Liver (tissue), 9 donors: ENCODE measurements around the gene CLCN4. TPM values are rescaled to one million over a fixed set of nuclear protein-coding genes. Genes with fewer than 3 reads are reported as not detected.

Source experiments
- DNase-seq: peaks from one replicate; pipeline ENCODE4 v3.0.0-alpha.2; 2017; ENCODE audit warnings: low spot score
- H3K27ac ChIP-seq, 2 donors: one replicate each; pipeline ENCODE4 v1.7.0; 2013; ENCODE audit warnings: inconsistent platforms in 2 of 2, low read length in 2 of 2, control low read depth in 1 of 2, low read depth in 1 of 2, mild to moderate bottlenecking in 1 of 2
- H3K27me3 ChIP-seq, 4 donors: one replicate each; pipeline versions ENCODE4 v1.6.1 to v1.7.0; 2013; ENCODE audit warnings: low read length in 3 of 4, inconsistent platforms in 1 of 4, mild to moderate bottlenecking in 1 of 4, moderate library complexity in 1 of 4; ENCODE audit not compliant: control insufficient read depth in 4 of 4, insufficient read depth in 4 of 4
- H3K36me3 ChIP-seq, 4 donors: one replicate each; pipeline versions ENCODE4 v1.6.1 to v1.7.0; 2013; ENCODE audit warnings: low read length in 3 of 4, mild to moderate bottlenecking in 3 of 4, low read depth in 1 of 4, moderate library complexity in 1 of 4; ENCODE audit not compliant: control insufficient read depth in 4 of 4, insufficient read depth in 3 of 4
- H3K4me1 ChIP-seq, 4 donors: one replicate each; pipeline versions ENCODE4 v1.6.1 to v1.7.0; 2013; ENCODE audit warnings: low read length in 3 of 4, mild to moderate bottlenecking in 3 of 4, moderate library complexity in 1 of 4; ENCODE audit not compliant: control insufficient read depth in 4 of 4, insufficient read depth in 4 of 4
- H3K4me3 ChIP-seq, 3 donors: one replicate each; pipeline versions ENCODE4 v1.6.1 to v1.7.0; 2013; ENCODE audit warnings: low read length in 3 of 3, control low read depth in 1 of 3, low read depth in 1 of 3, mild to moderate bottlenecking in 1 of 3
- H3K9ac ChIP-seq, 2 donors: one replicate each; pipeline ENCODE4 v1.7.0; 2013; ENCODE audit warnings: low read length in 2 of 2, mild to moderate bottlenecking in 2 of 2, moderate library complexity in 2 of 2, control low read depth in 1 of 2, low read depth in 1 of 2
- H3K9me3 ChIP-seq, 4 donors: one replicate each; pipeline versions ENCODE4 v1.6.1 to v1.7.0; 2013; ENCODE audit warnings: low read length in 3 of 4; ENCODE audit not compliant: control insufficient read depth in 4 of 4
- EGR1 ChIP-seq, 2 donors: IDR thresholded peaks; 2 replicates each; pipeline ENCODE4 v1.6.1; 2016 to 2018; ENCODE audit warnings: antibody characterized with exemption in 2 of 2, low read depth in 2 of 2
- FOXA2 ChIP-seq: IDR thresholded peaks from 2 replicates; pipeline ENCODE4 v1.6.1; 2016; ENCODE audit warnings: antibody characterized with exemption
- GABPA ChIP-seq, 2 donors: IDR thresholded peaks in 1 of 2; conservative IDR thresholded peaks in 1 of 2; 2 replicates each; pipeline ENCODE4 v1.6.1; 2016; ENCODE audit warnings: antibody characterized with exemption in 2 of 2, mild to moderate bottlenecking in 1 of 2, moderate library complexity in 1 of 2
- HNF4A ChIP-seq, 2 donors: conservative IDR thresholded peaks; 2 replicates each; pipeline ENCODE4 v1.6.1; 2016; ENCODE audit warnings: antibody characterized with exemption in 2 of 2, mild to moderate bottlenecking in 2 of 2
- HNF4G ChIP-seq: IDR thresholded peaks from 2 replicates; pipeline ENCODE4 v1.6.1; 2016; ENCODE audit warnings: antibody characterized with exemption
- JUND ChIP-seq, 2 donors: IDR thresholded peaks; 2 replicates each; pipeline ENCODE4 v1.6.1; 2016; ENCODE audit warnings: antibody characterized with exemption in 2 of 2
- MAX ChIP-seq: IDR thresholded peaks from 2 replicates; pipeline ENCODE4 v1.6.1; 2016; ENCODE audit warnings: antibody characterized with exemption
- REST ChIP-seq: IDR thresholded peaks from 2 replicates; pipeline ENCODE4 v1.6.1; 2016; ENCODE audit warnings: antibody characterized with exemption, mild to moderate bottlenecking
- TAF1 ChIP-seq: conservative IDR thresholded peaks from 2 replicates; pipeline ENCODE4 v1.6.1; 2016; ENCODE audit warnings: antibody characterized with exemption, mild to moderate bottlenecking
- YY1 ChIP-seq: IDR thresholded peaks from 2 replicates; pipeline ENCODE4 v1.6.1; 2016; ENCODE audit warnings: antibody characterized with exemption, mild to moderate bottlenecking
- ZBTB33 ChIP-seq: IDR thresholded peaks from 2 replicates; pipeline ENCODE4 v1.6.1; 2016; ENCODE audit warnings: antibody characterized with exemption
- WGBS: extraction: QIAGEN DNeasy Blood & Tissue Kit; methylation state at CpG from one replicate; pipeline ENCODE4 v1.1.7; 2013; 5-methylcytosine and 5-hydroxymethylcytosine counted together
- polyA plus RNA-seq, 2 donors: library from polyadenylated mRNA; stranded (reverse) in 1 of 2; unstranded in 1 of 2; fragments of 200-250 nt in 1 of 2; fragments of >200 nt in 1 of 2; fragmentation: Nextera tagmentation in 1 of 2; extraction: Ambion mirVana in 1 of 2; gene quantifications; one replicate each; pipeline versions ENCODE4 v1.2.1 to v1.2.3, GENCODE V29; 2013 to 2015
- total RNA-seq, 2 donors: library from RNA; depleted of rRNA; stranded (reverse); fragments of >200 nt; gene quantifications; one replicate each; pipeline ENCODE4 v1.2.3, GENCODE V29; 2014
- donor health status: healthy.
- donor health status: healthy.
- donor health status: healthy.
- donor health status: healthy.
- donor health status: healthy.

The CLCN4 gene
- total and polyA plus RNA-seq, 4 donors, result 1.5 to 10.9 (median 4.0) TPM

- TF ChIP-seq MAX (peak; percentile 13), HNF4G (no peak), TAF1 (no peak), YY1 (no peak), EGR1 (IDR thresholded peaks at IDR 0.05; ENCODE audit: low read depth in 2 of 2) (no peak), JUND (IDR thresholded peaks at IDR 0.05) (no peak)
- WGBS, result 73% methylated on average over 26 of the region's 26 CpGs
- Histone ChIP-seq H3K9me3 (no peaks in the 10 kb centered on the region), H3K27me3 (no peaks in the 10 kb centered on the region), H3K27ac (peak overlapping the region; percentile 42 to 56), H3K9ac (no peak overlapping the region), H3K36me3 (no peaks in the 10 kb centered on the region), H3K4me1 (peaks cover 0 to 5% (median 0%) of the 10 kb centered on the region in 4 donors), H3K4me3 (no peak overlapping the region)
- no peak for DNase-seq
Observed at GRCh38 chrX:10111364-10112148, 45.2 kb upstream of the CLCN4 start.

- Histone ChIP-seq H3K4me1 (peaks cover 0 to 5% (median 0%) of the 10 kb centered on the region in 4 donors), H3K27ac (no peak overlapping the region)
Observed at GRCh38 chrX:10112510-10112909, 44.3 kb upstream of the CLCN4 start.

More at GRCh38 chrX:10112510-10112909, 44.3 kb upstream of the CLCN4 start:
- TF ChIP-seq GABPA (IDR thresholded peaks at IDR 0.05 in 1 of 2, conservative IDR thresholded peaks at IDR 0.05 in 1 of 2), result no peak
- TF ChIP-seq JUND (IDR thresholded peaks at IDR 0.05), result no peak
- no peak for TF ChIP-seq ZBTB33
- no peak for TF ChIP-seq REST
- TF ChIP-seq FOXA2, result no peak
- TF ChIP-seq MAX, result no peak
- TF ChIP-seq HNF4A (conservative IDR thresholded peaks at IDR 0.05), result no peak
- H3K9ac ChIP-seq, result no peak overlapping the region
- 85% methylated on average over 6 of the region's 6 CpGs for WGBS
- DNase-seq, result no peak
- no peak overlapping the region for H3K4me3 ChIP-seq
- no peaks in the 10 kb centered on the region for H3K27me3 ChIP-seq
- H3K36me3 ChIP-seq, result no peaks in the 10 kb centered on the region
- H3K9me3 ChIP-seq, result no peaks in the 10 kb centered on the region
